Tibial nerve (tissue), 4 donors: Measurements from ENCODE around the gene LBHD2. TPM values are rescaled to one million over a fixed set of nuclear protein-coding genes. Genes with fewer than 3 reads are reported as not detected.

Experiments used
- DNase-seq, 2 donors: peaks; one replicate each; pipeline ENCODE4 v3.0.0-alpha.2; 2019; ENCODE audit warnings: low spot score in 2 of 2
- H3K27ac ChIP-seq, 4 donors: fragments of 200-600 bp; sonication (generic) in 3 of 4; one replicate each; pipeline ENCODE4 v1.5.1; 2017 to 2019; ENCODE audit warnings: mild to moderate bottlenecking in 1 of 4
- H3K27me3 ChIP-seq, 2 donors: fragments of 200-600 bp; sonication (generic) in 1 of 2; one replicate each; pipeline versions ENCODE4 v1.5.1 to v1.6.0; 2017 to 2019
- H3K36me3 ChIP-seq, 3 donors: fragments of 200-600 bp; sonication (generic); one replicate each; pipeline ENCODE4 v1.5.1; 2018 to 2019
- H3K4me1 ChIP-seq, 4 donors: fragments of 200-600 bp; sonication (generic) in 3 of 4; one replicate each; pipeline ENCODE4 v1.5.1; 2017 to 2019
- H3K4me3 ChIP-seq, 4 donors: fragments of 200-600 bp; sonication (generic) in 3 of 4; one replicate each; pipeline ENCODE4 v1.5.1; 2017 to 2019; ENCODE audit warnings: mild to moderate bottlenecking in 1 of 4, moderate library complexity in 1 of 4
- H3K9me3 ChIP-seq, 4 donors: fragments of 200-600 bp; sonication (generic) in 3 of 4; one replicate each; pipeline ENCODE4 v1.5.1; 2017 to 2019
- CTCF ChIP-seq, 5 experiments: fragments of 200-600 bp in 3 of 5; fragments of 450-650 bp in 2 of 5; sonication (generic) in 3 of 5; IDR thresholded peaks; one replicate each; pipeline ENCODE4 v1.5.1; 2016 to 2019; ENCODE audit warnings: antibody characterized with exemption in 5 of 5, mild to moderate bottlenecking in 3 of 5, moderate library complexity in 2 of 5
- EP300 ChIP-seq, 2 donors: sonication (generic); formaldehyde crosslinking; IDR thresholded peaks; one replicate each; pipeline ENCODE4 v1.6.1; 2017; ENCODE audit warnings: antibody characterized with exemption in 2 of 2, mild to moderate bottlenecking in 1 of 2
- POLR2A ChIP-seq, 2 donors: fragments of 450-650 bp; IDR thresholded peaks; one replicate each; pipeline ENCODE4 v1.6.1; 2017; ENCODE audit warnings: antibody characterized with exemption in 2 of 2, mild to moderate bottlenecking in 2 of 2, moderate library complexity in 2 of 2
- WGBS, 2 donors: methylation state at CpG; one replicate each; pipeline ENCODE4 v1.1.5; 2018; 5-methylcytosine and 5-hydroxymethylcytosine counted together
- total RNA-seq, 4 donors: library from RNA; depleted of rRNA; stranded (reverse); fragments of >200 nt; gene quantifications; one replicate each; pipeline ENCODE4 v1.1.0, GENCODE V29; 2016

LBHD2 gene
- total RNA-seq, 4 donors from 2014 or later: not detected

GRCh38 chr14:103097994-103098957 is 14.3 kb downstream of the LBHD2 start:
- no peak overlapping the region for H3K27ac ChIP-seq
- no peak overlapping the region for H3K4me3 ChIP-seq
- H3K27me3 ChIP-seq: peaks cover 0 to 28% of the 10 kb centered on the region in 2 donors
- no peaks in the 10 kb centered on the region for H3K36me3 ChIP-seq
- no peak for DNase-seq
- H3K4me1 ChIP-seq: peaks cover 0 to 42% (median 14%) of the 10 kb centered on the region in 4 donors
- H3K9me3 ChIP-seq: peaks cover 0 to 3% (median 0%) of the 10 kb centered on the region in 4 donors
- 72 to 75% methylated on average over 27 to 31 of the region's 31 CpGs for WGBS, 2 donors
- TF ChIP-seq CTCF (IDR thresholded peaks at IDR 0.05) (no peak), POLR2A (IDR thresholded peaks at IDR 0.05) (no peak), EP300 (IDR thresholded peaks at IDR 0.05) (no peak)

GRCh38 chr14:103099081-103099732 is 15.2 kb downstream of the LBHD2 start:
- H3K36me3 ChIP-seq: no peaks in the 10 kb centered on the region
- no peak overlapping the region for H3K27ac ChIP-seq
- peaks cover 2 to 37% of the 10 kb centered on the region in 2 donors for H3K27me3 ChIP-seq
- H3K4me1 ChIP-seq: peaks cover 0 to 45% (median 22%) of the 10 kb centered on the region in 4 donors
- 42 to 55% methylated on average over 7 to 9 of the region's 12 CpGs for WGBS, 2 donors
- H3K4me3 ChIP-seq: no peak overlapping the region
- H3K9me3 ChIP-seq: peaks cover 0 to 3% (median 0%) of the 10 kb centered on the region in 4 donors
- no peak for TF ChIP-seq CTCF (IDR thresholded peaks at IDR 0.05)
- no peak for TF ChIP-seq EP300 (IDR thresholded peaks at IDR 0.05)
- TF ChIP-seq POLR2A (IDR thresholded peaks at IDR 0.05): no peak
- no peak for DNase-seq

- no peak for DNase-seq
- peaks cover 2 to 43% of the 10 kb centered on the region in 2 donors for H3K27me3 ChIP-seq
- H3K4me3 ChIP-seq: no peak overlapping the region
- no peak overlapping the region for H3K27ac ChIP-seq
- H3K4me1 ChIP-seq: peaks cover 0 to 45% (median 22%) of the 10 kb centered on the region in 4 donors
- H3K9me3 ChIP-seq: peaks cover 0 to 3% (median 0%) of the 10 kb centered on the region in 4 donors
- H3K36me3 ChIP-seq: no peaks in the 10 kb centered on the region
- 78 to 84% methylated on average over 6 to 8 of the region's 8 CpGs for WGBS, 2 donors
- TF ChIP-seq POLR2A (IDR thresholded peaks at IDR 0.05) (no peak), EP300 (IDR thresholded peaks at IDR 0.05) (no peak), CTCF (IDR thresholded peaks at IDR 0.05) (no peak)
Observed at GRCh38 chr14:103099733-103100280, 15.8 kb downstream of the LBHD2 start.

- WGBS, 2 donors: 85 to 89% methylated on average over 19 to 20 of the region's 25 CpGs
Observed at GRCh38 chr14:103100281-103101121, 16.5 kb downstream of the LBHD2 start.

More at GRCh38 chr14:103100281-103101121, 16.5 kb downstream of the LBHD2 start:
- H3K36me3 ChIP-seq: no peaks in the 10 kb centered on the region
- TF ChIP-seq POLR2A (IDR thresholded peaks at IDR 0.05): no peak
- peaks cover 2 to 44% of the 10 kb centered on the region in 2 donors for H3K27me3 ChIP-seq
- no peak for DNase-seq
- peaks cover 0 to 3% (median 0%) of the 10 kb centered on the region in 4 donors for H3K9me3 ChIP-seq
- H3K27ac ChIP-seq: no peak overlapping the region
- no peak overlapping the region for H3K4me3 ChIP-seq
- H3K4me1 ChIP-seq: peaks cover 0 to 48% (median 25%) of the 10 kb centered on the region in 4 donors
